ENCODE measurements around the gene C1orf52.

Gene C1orf52

DNA sequence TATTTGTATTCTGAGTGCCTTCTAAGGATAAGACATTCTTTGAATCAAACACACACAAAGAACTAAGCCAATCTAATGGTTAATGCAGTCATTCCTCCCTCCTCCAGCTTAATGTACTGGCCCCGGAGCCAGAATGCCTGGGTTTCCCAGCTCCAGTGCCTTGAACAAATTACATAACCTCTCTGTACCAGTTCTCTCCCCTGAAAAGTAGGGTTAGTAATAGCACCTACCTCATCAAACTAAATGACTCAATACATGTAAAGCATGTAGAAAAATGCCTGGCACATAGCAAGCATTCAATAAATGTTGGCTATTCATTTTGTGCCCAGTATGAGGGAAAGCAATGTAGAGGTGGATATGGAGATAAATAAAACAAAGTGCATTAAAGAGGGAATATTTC lies 14.0 kb downstream of the C1orf52 start:
- no peak overlapping the region for H3K9ac ChIP-seq (ENCODE audit: low read length)
- H3K27me3 ChIP-seq (ENCODE audit: control insufficient read depth, insufficient read depth, low read length), result no peaks in the 10 kb centered on the region
- no peaks in the 10 kb centered on the region for H3K9me3 ChIP-seq (ENCODE audit: control insufficient read depth, low read length)
- no peaks in the 10 kb centered on the region for H3K36me3 ChIP-seq (ENCODE audit: control insufficient read depth, insufficient read depth, low read length)
- peaks cover 8% of the 10 kb centered on the region for H3K4me1 ChIP-seq (ENCODE audit: control insufficient read depth, insufficient read depth, low read length)
- H3K4me3 ChIP-seq (ENCODE audit: low read length), result no peak overlapping the region

DNA sequence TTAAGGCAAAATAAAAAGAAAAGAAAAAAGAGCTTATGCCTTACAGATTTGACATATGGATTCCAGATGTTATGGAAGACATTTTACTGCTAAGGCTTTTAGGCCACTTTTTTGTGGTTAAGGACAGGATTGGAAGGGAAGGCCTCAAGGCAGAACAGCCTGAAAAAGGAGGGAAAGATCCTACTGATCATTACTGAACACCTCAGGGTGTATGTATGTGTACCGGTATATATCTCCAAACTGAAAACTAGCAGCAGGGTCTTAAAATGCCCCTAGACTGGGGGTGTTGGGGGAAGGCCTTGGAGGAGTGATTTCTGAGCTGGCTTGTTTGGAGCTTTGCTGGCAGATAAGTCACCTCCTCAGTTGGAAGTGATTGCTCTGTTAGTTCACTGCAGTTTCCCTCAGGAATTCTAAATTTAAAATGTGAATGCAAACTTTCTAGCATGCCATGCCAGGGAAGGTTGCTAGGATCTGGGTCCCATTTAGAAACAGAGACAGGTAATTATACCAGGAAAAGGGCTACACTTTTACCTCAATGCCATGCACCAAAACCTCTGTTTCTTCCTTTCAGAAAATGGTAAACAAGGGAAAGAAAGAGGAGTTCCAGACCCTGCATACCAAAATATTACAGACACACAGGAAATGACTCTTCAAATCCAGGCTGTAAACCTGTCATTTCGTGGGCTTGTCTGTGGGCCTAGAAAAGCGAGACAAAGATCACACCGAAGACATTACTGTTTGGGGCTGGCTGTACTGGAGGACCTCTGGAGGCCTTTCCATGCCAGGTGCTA lies 15.0 kb downstream of the C1orf52 start:
- Histone ChIP-seq H3K9me3 (ENCODE audit: control insufficient read depth, low read length) (no peaks in the 10 kb centered on the region), H3K4me1 (ENCODE audit: control insufficient read depth, insufficient read depth, low read length) (peaks cover 12% of the 10 kb centered on the region), H3K36me3 (ENCODE audit: control insufficient read depth, insufficient read depth, low read length) (no peaks in the 10 kb centered on the region), H3K4me3 (ENCODE audit: low read length) (no peak overlapping the region), H3K9ac (ENCODE audit: low read length) (no peak overlapping the region), H3K27me3 (ENCODE audit: control insufficient read depth, insufficient read depth, low read length) (no peaks in the 10 kb centered on the region)

DNA sequence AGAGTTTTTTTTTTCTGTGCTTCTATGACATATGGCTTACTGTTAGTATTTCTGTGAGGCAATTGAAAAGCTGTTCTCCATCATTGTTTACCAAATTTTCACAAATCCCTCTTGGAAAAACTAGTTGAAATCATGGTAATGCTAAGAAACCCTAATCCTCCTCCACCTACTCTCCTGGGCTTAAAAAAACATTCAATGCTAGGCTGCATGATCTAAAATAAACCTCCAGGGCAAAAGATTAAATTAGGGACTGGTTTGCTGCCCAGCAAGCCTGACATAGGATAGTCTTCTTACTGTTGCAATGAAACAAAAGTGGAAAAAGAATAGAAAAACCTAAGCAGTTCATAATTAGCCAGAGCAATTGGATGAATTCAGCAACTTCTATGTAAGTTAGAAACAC lies 16.1 kb downstream of the C1orf52 start:
- H3K4me3 ChIP-seq (ENCODE audit: low read length), result no peak overlapping the region
- no peaks in the 10 kb centered on the region for H3K9me3 ChIP-seq (ENCODE audit: control insufficient read depth, low read length)

DNA sequence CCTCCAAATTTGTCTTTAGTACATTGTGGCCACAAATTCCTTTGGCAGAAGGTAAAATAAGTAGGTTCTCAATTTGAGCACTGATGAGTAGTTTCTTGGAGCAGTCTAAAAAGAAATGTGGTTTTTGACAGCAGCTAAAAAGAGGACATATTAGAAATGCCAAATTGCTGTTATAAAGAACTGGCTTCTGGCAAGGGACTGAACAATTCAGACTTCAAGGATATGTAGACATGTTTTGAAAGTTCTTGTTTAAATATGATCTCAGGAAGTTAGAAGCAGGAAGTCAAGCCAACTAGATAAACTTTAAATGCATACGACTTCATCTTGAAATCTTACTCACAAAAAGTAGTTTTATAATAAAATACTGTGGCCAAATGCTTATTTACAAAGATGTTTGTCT lies 18.8 kb downstream of the C1orf52 start:
- Histone ChIP-seq H3K9ac (ENCODE audit: low read length) (peak overlapping the region; percentile 36), H3K36me3 (ENCODE audit: control insufficient read depth, insufficient read depth, low read length) (no peaks in the 10 kb centered on the region), H3K4me3 (ENCODE audit: low read length) (no peak overlapping the region)

More for the DNA sequence above, 16.1 kb downstream of the C1orf52 start:
- no peak overlapping the region for H3K9ac ChIP-seq (ENCODE audit: low read length)
- no peaks in the 10 kb centered on the region for H3K36me3 ChIP-seq (ENCODE audit: control insufficient read depth, insufficient read depth, low read length)
- peaks cover 12% of the 10 kb centered on the region for H3K4me1 ChIP-seq (ENCODE audit: control insufficient read depth, insufficient read depth, low read length)
- no peaks in the 10 kb centered on the region for H3K27me3 ChIP-seq (ENCODE audit: control insufficient read depth, insufficient read depth, low read length)

DNA sequence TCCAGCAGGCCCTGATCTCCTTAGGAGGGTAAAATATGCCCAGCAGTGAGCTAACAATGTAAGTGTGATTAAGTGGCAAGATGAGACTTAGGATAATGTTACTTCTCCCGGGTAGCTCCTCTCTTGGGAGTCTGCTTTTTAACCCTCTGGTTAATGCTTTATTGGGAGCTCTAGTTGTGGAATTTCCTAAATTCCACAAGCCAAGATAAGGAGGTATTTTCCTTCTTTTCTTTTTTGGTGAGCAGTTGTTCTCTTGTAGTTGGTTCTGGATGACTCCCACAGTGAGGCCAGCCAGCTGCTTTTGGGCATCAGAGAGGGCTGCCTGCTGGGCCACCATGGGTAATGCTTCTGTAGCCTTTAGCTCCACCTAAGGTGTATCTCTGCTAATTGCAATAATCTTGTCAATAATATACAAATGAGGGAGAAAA lies 19.3 kb downstream of the C1orf52 start:
- Histone ChIP-seq H3K4me1 (ENCODE audit: control insufficient read depth, insufficient read depth, low read length) (peaks cover 12% of the 10 kb centered on the region), H3K27me3 (ENCODE audit: control insufficient read depth, insufficient read depth, low read length) (no peaks in the 10 kb centered on the region), H3K36me3 (ENCODE audit: control insufficient read depth, insufficient read depth, low read length) (no peaks in the 10 kb centered on the region), H3K4me3 (ENCODE audit: low read length) (no peak overlapping the region), H3K9me3 (ENCODE audit: control insufficient read depth, low read length) (no peaks in the 10 kb centered on the region), H3K9ac (ENCODE audit: low read length) (peak overlapping the region; percentile 36)

More for the DNA sequence above, 18.8 kb downstream of the C1orf52 start:
- H3K27me3 ChIP-seq (ENCODE audit: control insufficient read depth, insufficient read depth, low read length), result no peaks in the 10 kb centered on the region
- peaks cover 12% of the 10 kb centered on the region for H3K4me1 ChIP-seq (ENCODE audit: control insufficient read depth, insufficient read depth, low read length)
- no peaks in the 10 kb centered on the region for H3K9me3 ChIP-seq (ENCODE audit: control insufficient read depth, low read length)

DNA sequence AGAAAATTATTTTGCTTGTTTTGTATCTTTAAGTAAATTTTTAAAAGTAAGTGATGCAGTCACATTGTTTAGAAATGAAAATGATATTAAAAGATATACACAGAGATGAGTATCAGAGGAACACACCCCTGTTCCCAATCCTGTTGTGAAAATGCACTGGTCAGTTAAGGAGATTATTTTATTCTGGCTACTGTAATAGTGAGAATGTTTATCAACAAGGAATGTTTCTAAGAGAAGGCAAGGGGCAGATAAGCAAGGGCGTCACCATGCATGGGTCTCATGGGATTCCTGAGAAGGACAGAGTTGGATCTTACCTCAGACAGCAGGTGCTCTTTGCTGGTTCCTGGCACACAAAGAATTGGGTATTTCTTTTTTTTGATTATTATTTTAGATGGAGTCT lies 21.8 kb downstream of the C1orf52 start:
- no peaks in the 10 kb centered on the region for H3K9me3 ChIP-seq (ENCODE audit: control insufficient read depth, low read length)
- H3K9ac ChIP-seq (ENCODE audit: low read length), result no peak overlapping the region
- no peaks in the 10 kb centered on the region for H3K27me3 ChIP-seq (ENCODE audit: control insufficient read depth, insufficient read depth, low read length)
- H3K4me3 ChIP-seq (ENCODE audit: low read length), result no peak overlapping the region
- H3K36me3 ChIP-seq (ENCODE audit: control insufficient read depth, insufficient read depth, low read length), result no peaks in the 10 kb centered on the region
- peaks cover 12% of the 10 kb centered on the region for H3K4me1 ChIP-seq (ENCODE audit: control insufficient read depth, insufficient read depth, low read length)

DNA sequence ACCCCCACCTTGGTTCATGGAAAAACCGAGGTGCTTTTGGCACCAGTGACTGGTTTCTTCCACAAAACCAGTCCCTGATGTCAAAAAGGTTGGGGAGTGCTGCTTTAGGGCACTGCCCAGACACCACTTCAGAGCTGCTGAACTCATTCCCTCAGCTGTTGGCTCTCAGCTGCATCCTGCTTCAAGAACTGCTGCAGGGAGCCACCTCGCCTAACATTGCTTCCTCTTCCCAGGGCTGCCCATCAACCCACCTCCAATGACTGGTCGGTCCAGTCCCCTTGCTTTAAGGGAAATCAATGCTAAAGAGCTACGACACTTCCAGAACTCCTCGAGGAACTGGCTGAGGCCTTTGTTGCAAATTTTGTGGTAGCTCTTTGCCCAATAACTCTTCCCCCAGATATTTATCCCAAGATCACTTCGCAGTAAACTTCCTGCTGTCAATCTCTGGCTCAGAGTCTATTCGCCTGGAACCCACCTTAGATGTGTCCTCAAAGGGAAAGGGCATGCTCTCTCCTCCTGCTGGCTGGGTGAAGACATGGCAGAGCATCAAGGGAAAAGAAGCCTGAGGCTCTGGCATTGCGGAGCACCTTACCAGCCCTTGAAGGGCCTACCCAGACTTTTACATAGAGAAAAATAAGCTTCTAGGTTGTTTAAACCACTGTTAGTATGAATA lies 29.0 kb downstream of the C1orf52 start:
- Histone ChIP-seq H3K9ac (ENCODE audit: low read length) (no peak overlapping the region), H3K36me3 (ENCODE audit: control insufficient read depth, insufficient read depth, low read length) (no peaks in the 10 kb centered on the region), H3K4me1 (ENCODE audit: control insufficient read depth, insufficient read depth, low read length) (peaks cover 15% of the 10 kb centered on the region), H3K27me3 (ENCODE audit: control insufficient read depth, insufficient read depth, low read length) (no peaks in the 10 kb centered on the region), H3K9me3 (ENCODE audit: control insufficient read depth, low read length) (no peaks in the 10 kb centered on the region), H3K4me3 (ENCODE audit: low read length) (no peak overlapping the region)

DNA sequence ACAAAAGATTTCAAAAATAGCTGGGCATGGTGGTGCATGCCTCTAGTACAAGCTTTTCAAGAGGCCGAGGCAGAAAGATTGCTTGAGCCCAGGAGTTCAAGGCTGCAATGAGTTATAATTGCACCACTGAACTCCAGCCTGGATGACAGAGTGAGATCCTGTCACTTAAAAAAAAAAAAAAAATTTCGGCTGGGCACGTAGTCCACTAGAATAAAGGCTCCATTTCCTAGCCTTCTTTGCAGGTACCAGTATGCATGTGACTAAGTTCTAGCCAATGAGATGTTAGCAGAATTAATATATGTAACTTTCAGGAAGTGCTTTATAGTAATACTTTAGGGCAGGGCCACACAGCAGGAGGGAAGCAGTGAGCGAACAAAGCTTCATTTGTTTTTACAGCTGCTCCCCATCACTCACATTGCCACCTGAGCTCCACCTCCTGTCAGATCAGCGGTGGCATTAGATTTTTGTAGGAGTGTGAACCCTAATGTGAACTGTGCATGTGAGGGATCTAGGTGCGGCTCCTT lies 29.8 kb downstream of the C1orf52 start:
- no peaks in the 10 kb centered on the region for H3K36me3 ChIP-seq (ENCODE audit: control insufficient read depth, insufficient read depth, low read length)
- no peaks in the 10 kb centered on the region for H3K27me3 ChIP-seq (ENCODE audit: control insufficient read depth, insufficient read depth, low read length)
- no peak overlapping the region for H3K4me3 ChIP-seq (ENCODE audit: low read length)
- H3K9me3 ChIP-seq (ENCODE audit: control insufficient read depth, low read length), result no peaks in the 10 kb centered on the region
- H3K9ac ChIP-seq (ENCODE audit: low read length), result no peak overlapping the region
- peaks cover 24% of the 10 kb centered on the region for H3K4me1 ChIP-seq (ENCODE audit: control insufficient read depth, insufficient read depth, low read length)

DNA sequence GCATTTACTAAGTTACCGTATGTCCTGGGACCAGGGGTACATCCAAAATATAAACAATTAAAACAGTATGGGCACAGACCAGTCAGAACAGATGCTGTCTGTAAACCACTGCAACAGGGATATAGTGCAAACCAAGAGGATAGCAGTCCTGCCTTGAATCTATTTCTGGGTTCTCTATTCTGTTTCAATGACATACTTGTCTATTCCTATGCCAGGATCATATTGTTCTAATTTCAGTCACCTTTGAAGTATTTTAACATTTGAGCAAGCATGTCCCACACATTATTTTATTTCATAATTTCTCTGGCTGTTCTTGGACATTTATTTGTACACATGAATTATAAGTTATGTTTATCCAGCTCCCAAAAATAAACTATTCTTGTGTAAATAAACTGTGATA lies 30.5 kb downstream of the C1orf52 start:
- peaks cover 30% of the 10 kb centered on the region for H3K4me1 ChIP-seq (ENCODE audit: control insufficient read depth, insufficient read depth, low read length)
- H3K9me3 ChIP-seq (ENCODE audit: control insufficient read depth, low read length), result no peaks in the 10 kb centered on the region
- no peaks in the 10 kb centered on the region for H3K27me3 ChIP-seq (ENCODE audit: control insufficient read depth, insufficient read depth, low read length)
- H3K4me3 ChIP-seq (ENCODE audit: low read length), result no peak overlapping the region
- H3K36me3 ChIP-seq (ENCODE audit: control insufficient read depth, insufficient read depth, low read length), result no peaks in the 10 kb centered on the region
- no peak overlapping the region for H3K9ac ChIP-seq (ENCODE audit: low read length)

DNA sequence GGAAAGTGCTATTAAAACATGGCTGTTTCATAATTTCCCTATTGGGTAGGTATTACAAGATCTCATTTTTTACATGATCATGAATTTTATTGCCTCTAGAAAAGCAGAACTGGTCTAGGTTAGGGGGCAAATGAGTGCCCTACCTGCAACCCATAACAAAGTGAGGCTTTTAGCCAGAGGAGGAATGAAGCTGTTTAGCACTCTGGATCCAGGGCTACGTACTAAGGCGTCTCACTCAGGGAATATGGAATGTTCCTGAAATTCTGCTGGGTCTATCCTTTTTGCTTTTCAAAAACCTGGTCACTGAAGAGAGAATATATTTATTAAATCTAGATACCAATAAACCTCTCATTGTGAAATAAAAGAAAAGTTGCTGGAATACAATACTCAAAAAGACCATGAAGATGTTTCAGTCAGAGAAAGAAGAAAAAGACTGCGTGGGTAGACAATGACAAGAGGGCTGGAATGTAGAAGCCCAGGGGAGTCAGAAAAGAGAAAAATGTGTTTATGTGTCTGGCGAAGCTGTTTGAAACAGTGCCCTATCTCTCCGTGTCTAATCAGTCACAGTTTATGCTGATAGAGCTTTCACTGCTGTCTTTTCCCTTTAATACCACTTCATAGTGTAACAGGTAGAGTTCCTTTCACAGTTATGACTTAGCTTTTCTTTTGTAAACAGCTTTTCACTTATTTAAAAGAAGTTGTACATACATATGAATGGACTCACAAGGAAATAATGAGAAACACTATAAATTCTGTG lies 33.7 kb downstream of the C1orf52 start:
- Histone ChIP-seq H3K27me3 (ENCODE audit: control insufficient read depth, insufficient read depth, low read length) (no peaks in the 10 kb centered on the region), H3K9ac (ENCODE audit: low read length) (no peak overlapping the region), H3K36me3 (ENCODE audit: control insufficient read depth, insufficient read depth, low read length) (no peaks in the 10 kb centered on the region), H3K4me3 (ENCODE audit: low read length) (no peak overlapping the region), H3K9me3 (ENCODE audit: control insufficient read depth, low read length) (no peaks in the 10 kb centered on the region), H3K4me1 (ENCODE audit: control insufficient read depth, insufficient read depth, low read length) (peaks cover 35% of the 10 kb centered on the region)

DNA sequence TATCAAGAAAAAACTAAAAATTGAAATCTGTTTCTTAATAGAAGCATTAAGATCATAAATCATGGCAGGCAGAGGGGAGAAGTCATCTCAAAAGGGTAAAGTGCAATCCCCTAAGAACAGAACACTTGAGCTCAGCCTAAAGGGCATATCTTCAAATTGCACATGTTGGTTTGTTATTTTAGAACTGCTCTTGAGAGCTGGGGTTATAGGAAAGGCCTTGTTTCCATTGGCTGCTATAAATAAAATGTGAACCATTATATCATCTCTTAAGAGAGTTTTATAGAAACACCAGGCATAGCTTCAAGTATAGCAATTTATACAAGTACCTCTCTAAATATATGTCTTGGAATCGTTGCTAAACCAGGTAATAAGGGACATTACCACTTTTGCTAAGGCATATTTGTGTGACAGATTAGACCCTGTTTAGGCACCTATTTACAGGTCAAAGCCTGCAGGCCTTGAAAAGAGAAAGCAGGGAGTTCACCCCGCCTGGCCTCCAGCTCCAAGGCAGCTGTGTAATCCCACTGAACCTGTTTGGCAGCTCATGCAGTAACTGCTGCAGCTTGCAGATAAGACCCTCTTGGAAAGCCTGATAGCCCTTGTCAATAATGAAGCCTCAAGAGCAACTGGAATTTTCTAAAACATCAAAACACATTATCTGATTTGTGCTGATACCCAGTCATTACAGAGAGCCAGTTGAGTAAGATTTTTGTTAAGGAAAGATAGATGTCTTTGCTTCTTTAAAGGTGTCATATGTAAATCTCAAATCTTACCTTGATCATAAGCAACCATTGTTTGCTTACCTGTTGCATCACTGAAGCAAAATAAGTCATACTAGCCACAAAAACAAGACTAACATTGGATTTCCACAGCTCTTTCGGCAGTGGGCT lies 34.5 kb downstream of the C1orf52 start:
- Histone ChIP-seq H3K4me1 (ENCODE audit: control insufficient read depth, insufficient read depth, low read length) (peaks cover 29% of the 10 kb centered on the region), H3K4me3 (ENCODE audit: low read length) (no peak overlapping the region), H3K36me3 (ENCODE audit: control insufficient read depth, insufficient read depth, low read length) (no peaks in the 10 kb centered on the region), H3K27me3 (ENCODE audit: control insufficient read depth, insufficient read depth, low read length) (no peaks in the 10 kb centered on the region), H3K9ac (ENCODE audit: low read length) (no peak overlapping the region), H3K9me3 (ENCODE audit: control insufficient read depth, low read length) (no peaks in the 10 kb centered on the region)
